GM12864 (cell line): ENCODE measurements around the gene ADM5.

Experiments used
- DNase-seq: peaks from one replicate; pipeline ENCODE4 v3.0.0-alpha.2; 2011; ENCODE audit warnings: low read depth
- H3K4me3 ChIP-seq: 2 replicates; pipeline ENCODE4 v1.5.1; 2011; ENCODE audit warnings: mild to moderate bottlenecking, low read depth, low read length, control low read depth
- TF ChIP-seq, protein P1 (sequence below): IDR thresholded peaks from 2 replicates; pipeline ENCODE4 v1.5.1; 2011; ENCODE audit warnings: low read depth, mild to moderate bottlenecking, moderate library complexity, low read length, control low read depth, inconsistent platforms; ENCODE audit errors: missing control alignments

The ADM5 gene

DNA sequence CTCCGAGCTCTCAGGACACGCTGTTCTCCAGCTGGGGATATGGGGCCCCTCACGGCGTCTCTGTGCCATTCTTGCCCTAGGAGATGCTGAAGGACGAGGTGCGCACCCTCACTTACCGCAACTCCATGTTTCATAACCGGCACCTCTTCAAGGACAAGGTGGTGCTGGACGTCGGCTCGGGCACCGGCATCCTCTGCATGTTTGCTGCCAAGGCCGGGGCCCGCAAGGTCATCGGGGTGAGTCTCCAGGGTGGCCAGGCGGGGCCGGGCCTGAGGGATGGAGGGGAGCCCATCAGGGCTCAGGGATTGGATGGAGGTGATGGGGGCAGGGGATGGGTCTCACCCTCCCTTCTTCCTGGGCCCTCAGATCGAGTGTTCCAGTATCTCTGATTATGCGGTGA is 7.6 kb upstream of the ADM5 start:
- no peak overlapping the region for H3K4me3 ChIP-seq
- DNase-seq = no peak
- TF ChIP-seq, protein P1, sequence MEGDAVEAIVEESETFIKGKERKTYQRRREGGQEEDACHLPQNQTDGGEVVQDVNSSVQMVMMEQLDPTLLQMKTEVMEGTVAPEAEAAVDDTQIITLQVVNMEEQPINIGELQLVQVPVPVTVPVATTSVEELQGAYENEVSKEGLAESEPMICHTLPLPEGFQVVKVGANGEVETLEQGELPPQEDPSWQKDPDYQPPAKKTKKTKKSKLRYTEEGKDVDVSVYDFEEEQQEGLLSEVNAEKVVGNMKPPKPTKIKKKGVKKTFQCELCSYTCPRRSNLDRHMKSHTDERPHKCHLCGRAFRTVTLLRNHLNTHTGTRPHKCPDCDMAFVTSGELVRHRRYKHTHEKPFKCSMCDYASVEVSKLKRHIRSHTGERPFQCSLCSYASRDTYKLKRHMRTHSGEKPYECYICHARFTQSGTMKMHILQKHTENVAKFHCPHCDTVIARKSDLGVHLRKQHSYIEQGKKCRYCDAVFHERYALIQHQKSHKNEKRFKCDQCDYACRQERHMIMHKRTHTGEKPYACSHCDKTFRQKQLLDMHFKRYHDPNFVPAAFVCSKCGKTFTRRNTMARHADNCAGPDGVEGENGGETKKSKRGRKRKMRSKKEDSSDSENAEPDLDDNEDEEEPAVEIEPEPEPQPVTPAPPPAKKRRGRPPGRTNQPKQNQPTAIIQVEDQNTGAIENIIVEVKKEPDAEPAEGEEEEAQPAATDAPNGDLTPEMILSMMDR = no peak

DNA sequence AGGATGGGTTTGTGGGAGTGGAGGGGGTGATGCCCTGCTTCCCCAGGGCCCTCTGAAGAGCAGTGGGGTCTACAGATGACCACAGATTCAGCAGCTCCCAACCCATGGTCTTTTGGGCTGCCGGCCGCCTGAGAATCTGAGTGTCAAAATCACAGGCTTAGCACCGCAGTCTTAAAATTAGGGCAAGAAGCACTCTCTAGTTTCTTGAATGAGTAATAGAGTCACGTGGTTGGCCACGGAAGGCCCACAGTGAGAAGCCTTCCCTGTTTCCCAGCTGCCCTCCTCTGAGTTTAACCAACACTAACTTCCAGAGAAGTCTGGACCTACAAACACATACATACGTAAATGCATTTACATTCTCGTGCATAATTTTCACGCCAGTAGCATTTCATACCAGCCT is 7.1 kb upstream of the ADM5 start:
- TF ChIP-seq, protein P1 = no peak
- no peak overlapping the region for H3K4me3 ChIP-seq
- DNase-seq = no peak

DNA sequence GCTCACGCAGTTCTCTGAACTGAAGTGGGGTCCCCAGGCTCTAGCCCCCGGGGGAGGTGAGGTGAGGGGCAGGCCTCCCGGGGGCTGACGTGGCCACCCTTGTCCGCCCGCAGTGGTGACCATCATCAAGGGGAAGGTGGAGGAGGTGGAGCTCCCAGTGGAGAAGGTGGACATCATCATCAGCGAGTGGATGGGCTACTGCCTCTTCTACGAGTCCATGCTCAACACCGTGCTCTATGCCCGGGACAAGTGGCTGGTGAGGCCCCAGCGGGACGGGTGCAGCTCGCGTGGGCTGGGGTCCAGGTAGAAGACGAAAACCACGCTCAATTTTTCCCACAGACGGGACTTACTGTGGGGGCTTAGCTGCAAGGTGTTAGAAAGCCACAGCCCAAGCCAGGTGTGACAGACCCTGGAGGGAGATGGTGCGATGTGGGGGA is 5.6 kb upstream of the ADM5 start:
- no peak for DNase-seq
- no peak overlapping the region for H3K4me3 ChIP-seq
- TF ChIP-seq, protein P1 = no peak

DNA sequence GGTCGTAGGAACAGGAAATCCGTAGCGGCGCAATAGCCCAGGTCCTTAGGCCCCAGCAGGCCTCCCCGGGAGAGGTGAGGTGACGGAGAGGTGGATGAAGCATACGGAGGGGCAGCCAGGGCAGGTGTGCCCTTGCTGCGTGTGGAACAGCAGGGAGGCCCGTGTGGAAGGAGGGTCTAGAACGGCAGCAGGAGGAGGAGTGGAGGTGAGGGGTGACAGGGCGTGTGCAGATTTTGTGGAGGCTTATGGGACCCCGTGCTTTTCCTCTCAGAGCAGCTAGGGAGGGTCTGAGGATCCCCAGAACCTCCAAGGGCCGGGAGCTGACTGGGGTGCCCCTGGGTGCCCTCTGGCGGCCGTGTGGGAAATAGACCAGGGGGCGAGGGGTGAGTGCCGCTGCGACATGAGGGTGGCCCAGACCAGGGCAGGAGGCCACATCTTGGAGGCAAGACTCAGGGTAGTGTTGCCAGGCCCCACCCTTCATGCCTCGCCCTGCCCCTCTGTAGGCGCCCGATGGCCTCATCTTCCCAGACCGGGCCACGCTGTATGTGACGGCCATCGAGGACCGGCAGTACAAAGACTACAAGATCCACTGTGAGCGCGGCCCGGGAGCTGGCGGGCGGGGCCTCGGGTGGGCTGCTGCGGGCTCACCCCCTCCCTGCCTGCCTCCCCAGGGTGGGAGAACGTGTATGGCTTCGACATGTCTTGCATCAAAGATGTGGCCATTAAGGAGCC is 5.0 kb upstream of the ADM5 start:
- TF ChIP-seq, protein P1 = peak; percentile 75
- no peak overlapping the region for H3K4me3 ChIP-seq
- DNase-seq = no peak

DNA sequence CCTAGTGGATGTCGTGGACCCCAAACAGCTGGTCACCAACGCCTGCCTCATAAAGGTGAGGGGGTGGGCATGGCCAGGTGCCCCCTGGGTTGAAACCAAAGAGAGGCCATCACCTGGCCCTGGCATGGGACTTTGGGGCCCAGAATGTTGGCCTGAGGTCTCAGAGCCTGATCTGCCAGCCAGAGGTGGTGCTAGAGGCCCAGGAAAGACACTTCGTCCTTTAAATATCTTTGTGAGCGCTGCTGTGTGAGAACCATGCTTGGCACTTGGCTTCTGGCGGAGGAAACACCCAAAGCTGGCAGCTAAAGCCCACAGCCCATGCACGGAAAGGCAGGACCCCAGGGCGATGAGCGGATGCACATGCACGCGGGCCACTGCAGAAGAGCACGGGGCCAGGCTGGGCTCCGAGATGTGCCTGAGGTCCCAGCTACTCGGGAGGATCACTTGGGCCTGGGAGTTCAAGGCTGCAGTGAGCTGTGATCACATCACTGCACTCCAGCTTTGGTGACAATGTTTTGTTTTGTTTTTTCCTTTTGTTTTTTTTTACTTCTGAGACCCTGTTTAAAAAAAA is 4.3 kb upstream of the ADM5 start:
- no peak overlapping the region for H3K4me3 ChIP-seq
- DNase-seq = no peak
- TF ChIP-seq, protein P1 = no peak

DNA sequence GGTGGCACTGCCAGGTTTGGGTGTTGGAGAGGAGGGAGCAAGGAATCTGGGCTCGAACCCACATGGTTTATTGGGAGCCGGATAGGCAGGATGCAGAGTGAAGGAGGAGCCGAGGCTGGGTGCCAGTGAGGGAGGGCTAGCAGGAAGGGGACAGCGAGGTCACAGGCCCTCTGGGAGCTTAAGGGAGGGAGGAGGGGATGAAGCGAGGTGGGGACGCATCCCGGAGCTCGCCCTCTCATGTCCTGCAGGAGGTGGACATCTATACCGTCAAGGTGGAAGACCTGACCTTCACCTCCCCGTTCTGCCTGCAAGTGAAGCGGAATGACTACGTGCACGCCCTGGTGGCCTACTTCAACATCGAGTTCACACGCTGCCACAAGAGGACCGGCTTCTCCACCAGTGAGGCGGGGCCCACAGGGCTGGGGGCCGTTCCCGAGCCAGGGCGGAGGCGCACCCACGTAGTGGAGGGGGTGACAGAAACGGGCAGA is 3.5 kb upstream of the ADM5 start:
- DNase-seq = no peak
- TF ChIP-seq, protein P1 = no peak
- no peak overlapping the region for H3K4me3 ChIP-seq

DNA sequence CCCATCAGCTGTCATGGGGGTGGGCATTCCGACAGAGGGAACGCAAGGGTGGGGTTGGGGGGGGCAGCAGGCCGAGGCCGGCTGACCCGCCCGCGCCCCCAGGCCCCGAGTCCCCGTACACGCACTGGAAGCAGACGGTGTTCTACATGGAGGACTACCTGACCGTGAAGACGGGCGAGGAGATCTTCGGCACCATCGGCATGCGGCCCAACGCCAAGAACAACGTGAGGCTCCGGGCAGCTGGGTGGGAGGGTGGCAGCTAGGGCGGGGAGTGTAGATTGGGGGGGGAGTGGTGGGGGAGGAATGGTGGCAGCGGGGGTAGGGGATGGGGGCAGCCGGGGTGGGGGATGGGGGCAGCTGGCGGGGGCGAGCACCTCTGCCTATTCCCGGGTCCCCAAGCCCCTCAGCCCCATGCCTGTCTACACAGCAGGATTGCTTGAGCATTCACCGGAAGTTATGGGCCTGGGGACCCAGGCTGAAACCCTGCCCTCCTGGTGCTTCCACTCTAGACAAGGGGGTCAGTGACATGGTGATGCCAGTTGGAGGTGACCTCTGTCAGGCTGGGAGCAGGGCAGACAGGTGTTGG is 2.8 kb upstream of the ADM5 start:
- H3K4me3 ChIP-seq = no peak overlapping the region
- TF ChIP-seq, protein P1 = no peak
- no peak for DNase-seq
